Fibroblast of lung (primary cell): Measurements from ENCODE around the gene ADD2. TPM values are rescaled to one million over a fixed set of nuclear protein-coding genes. Genes with fewer than 3 reads are reported as not detected.

Experiments
- DNase-seq, 2 donors: peaks; one replicate each; pipeline versions ENCODE4 v3.0.0 to v3.0.0-alpha.2; 2010; ENCODE audit warnings: low read depth in 2 of 2
- H2AFZ ChIP-seq: 2 replicates; pipeline ENCODE4 v1.5.1; 2012; ENCODE audit warnings: low read length, control low read depth, inconsistent platforms
- H3K27ac ChIP-seq: 2 replicates; pipeline ENCODE4 v1.5.1; 2011; ENCODE audit warnings: low read length, control low read depth; ENCODE audit not compliant: insufficient read depth
- H3K27me3 ChIP-seq: 2 replicates; pipeline ENCODE4 v1.5.1; 2011; ENCODE audit warnings: mild to moderate bottlenecking, low read length; ENCODE audit not compliant: control insufficient read depth, insufficient read depth
- H3K36me3 ChIP-seq: 2 replicates; pipeline ENCODE4 v1.5.1; 2011; ENCODE audit warnings: low read length; ENCODE audit not compliant: control insufficient read depth, insufficient read depth
- H3K4me1 ChIP-seq: 2 replicates; pipeline ENCODE4 v1.5.1; 2011; ENCODE audit warnings: low read length; ENCODE audit not compliant: control insufficient read depth, insufficient read depth; ENCODE audit errors: extremely low read depth
- H3K4me2 ChIP-seq: 2 replicates; pipeline ENCODE4 v1.5.1; 2011; ENCODE audit warnings: low read length, control low read depth; ENCODE audit not compliant: insufficient read depth; ENCODE audit errors: extremely low read depth
- H3K4me3 ChIP-seq, 4 experiments: fragments of 200-600 bp in 1 of 4; sonication (generic) in 1 of 4; replicated peaks in 1 of 4; 2 replicates each; pipeline ENCODE4 v1.5.1; 2011 to 2016; ENCODE audit warnings: low read length in 4 of 4, low read depth in 3 of 4, mild to moderate bottlenecking in 3 of 4, control low read depth in 2 of 4, inconsistent platforms in 1 of 4, mixed read lengths in 1 of 4; ENCODE audit not compliant: insufficient read depth in 1 of 4; ENCODE audit errors: control extremely low read depth in 1 of 4
- H3K79me2 ChIP-seq: 2 replicates; pipeline ENCODE4 v1.5.1; 2012; ENCODE audit warnings: mild to moderate bottlenecking, low read length, inconsistent platforms; ENCODE audit not compliant: control insufficient read depth, insufficient read depth
- H3K9ac ChIP-seq: 2 replicates; pipeline ENCODE4 v1.5.1; 2011; ENCODE audit warnings: mild to moderate bottlenecking, low read length, control low read depth; ENCODE audit not compliant: insufficient read depth
- H3K9me3 ChIP-seq: 2 replicates; pipeline ENCODE4 v1.5.1; 2012; ENCODE audit warnings: low read depth, low read length; ENCODE audit not compliant: control insufficient read depth, insufficient read depth
- H4K20me1 ChIP-seq: 2 replicates; pipeline ENCODE4 v1.5.1; 2011; ENCODE audit warnings: low read length; ENCODE audit not compliant: control insufficient read depth, insufficient read depth; ENCODE audit errors: extremely low read depth
- EZH2 ChIP-seq: IDR thresholded peaks from 2 replicates; pipeline ENCODE4 v1.5.1; 2012; ENCODE audit warnings: low read length, control low read depth, mild to moderate bottlenecking; ENCODE audit errors: missing control alignments
- polyA plus RNA-seq, 2 donors: library from polyadenylated mRNA; depleted of rRNA in 1 of 2; stranded (reverse) in 1 of 2; unstranded in 1 of 2; fragments of >200 nt; gene quantifications; 2 replicates each; pipeline ENCODE4 v1.2.1, GENCODE V29; 2011 to 2012; ENCODE audit warnings: missing spikeins in 1 of 2
- total RNA-seq: library from RNA; depleted of rRNA; stranded (reverse); fragments of >200 nt; gene quantifications from 2 replicates; pipeline ENCODE4 v1.2.1, GENCODE V29; 2014
- TF ChIP-seq, protein P1 (sequence below), 2 donors: IDR thresholded peaks in 1 of 2; conservative IDR thresholded peaks in 1 of 2; 1 replicate in 1 of 2; 2 replicates in 1 of 2; pipeline ENCODE4 v1.5.1; 2011 to 2012; ENCODE audit warnings: low read length in 2 of 2, control low read depth in 1 of 2, inconsistent platforms in 1 of 2, low read depth in 1 of 2, mild to moderate bottlenecking in 1 of 2

The ADD2 gene
- total and polyA plus RNA-seq, 2 donors (not counting 1 experiment from before 2014, with no cell fraction given) = 0.22 to 2.5 TPM

DNA sequence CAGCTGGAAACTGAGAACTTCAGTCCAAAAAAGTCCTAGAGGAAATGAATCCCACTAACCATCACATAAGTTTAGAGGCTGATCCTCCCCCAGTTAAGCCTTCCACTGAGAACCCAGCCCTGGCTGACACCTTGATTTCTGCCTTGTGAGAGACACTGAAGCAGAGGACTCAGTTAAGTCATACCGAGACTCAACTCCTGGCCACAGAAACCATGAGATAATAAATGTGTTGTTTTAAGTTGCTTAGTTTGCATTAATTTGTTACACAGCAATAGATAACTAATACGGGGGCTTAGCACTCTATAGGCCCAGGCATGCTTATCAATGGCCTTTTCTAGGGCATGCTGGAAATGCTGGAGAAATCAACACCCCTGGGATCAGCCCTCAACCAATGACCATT lies 3.4 kb upstream of the ADD2 start:
- no peak overlapping the region for H3K27ac ChIP-seq
- H4K20me1 ChIP-seq = no peaks in the 10 kb centered on the region
- no peak overlapping the region for H3K9ac ChIP-seq
- no peaks in the 10 kb centered on the region for H3K4me1 ChIP-seq
- no peaks in the 10 kb centered on the region for H3K36me3 ChIP-seq
- no peaks in the 10 kb centered on the region for H3K79me2 ChIP-seq
- peaks cover 28% of the 10 kb centered on the region for H3K27me3 ChIP-seq
- no peak overlapping the region for H2AFZ ChIP-seq
- no peak overlapping the region for H3K4me3 ChIP-seq
- TF ChIP-seq, protein P1, sequence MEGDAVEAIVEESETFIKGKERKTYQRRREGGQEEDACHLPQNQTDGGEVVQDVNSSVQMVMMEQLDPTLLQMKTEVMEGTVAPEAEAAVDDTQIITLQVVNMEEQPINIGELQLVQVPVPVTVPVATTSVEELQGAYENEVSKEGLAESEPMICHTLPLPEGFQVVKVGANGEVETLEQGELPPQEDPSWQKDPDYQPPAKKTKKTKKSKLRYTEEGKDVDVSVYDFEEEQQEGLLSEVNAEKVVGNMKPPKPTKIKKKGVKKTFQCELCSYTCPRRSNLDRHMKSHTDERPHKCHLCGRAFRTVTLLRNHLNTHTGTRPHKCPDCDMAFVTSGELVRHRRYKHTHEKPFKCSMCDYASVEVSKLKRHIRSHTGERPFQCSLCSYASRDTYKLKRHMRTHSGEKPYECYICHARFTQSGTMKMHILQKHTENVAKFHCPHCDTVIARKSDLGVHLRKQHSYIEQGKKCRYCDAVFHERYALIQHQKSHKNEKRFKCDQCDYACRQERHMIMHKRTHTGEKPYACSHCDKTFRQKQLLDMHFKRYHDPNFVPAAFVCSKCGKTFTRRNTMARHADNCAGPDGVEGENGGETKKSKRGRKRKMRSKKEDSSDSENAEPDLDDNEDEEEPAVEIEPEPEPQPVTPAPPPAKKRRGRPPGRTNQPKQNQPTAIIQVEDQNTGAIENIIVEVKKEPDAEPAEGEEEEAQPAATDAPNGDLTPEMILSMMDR (conservative IDR thresholded peaks at IDR 0.05 in 1 of 2, IDR thresholded peaks at IDR 0.05 in 1 of 2; ENCODE audit: low read depth in 1 of 2, low read length in 2 of 2) = no peak
- no peak for TF ChIP-seq EZH2
- H3K4me2 ChIP-seq = no peak overlapping the region
- no peaks in the 10 kb centered on the region for H3K9me3 ChIP-seq
- DNase-seq = no peak

DNA sequence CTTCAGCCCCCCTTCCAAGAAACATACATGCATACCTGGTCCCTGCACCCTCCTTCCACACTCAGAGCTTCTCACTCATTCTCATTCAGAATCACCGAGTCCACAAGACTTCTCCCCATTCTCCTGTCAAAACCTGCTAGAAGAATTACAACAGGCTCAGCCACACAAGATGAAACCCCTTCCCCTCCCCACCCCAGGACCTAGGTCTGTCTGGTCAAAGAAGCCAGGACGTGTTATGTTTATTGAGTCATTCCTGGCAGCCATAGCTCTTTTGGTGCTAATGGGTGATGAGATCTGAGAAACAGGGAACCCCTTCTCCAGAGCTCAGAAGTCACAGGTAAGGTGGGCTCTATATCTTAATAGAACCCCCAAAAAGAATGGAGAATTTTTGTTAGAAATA lies 1.4 kb upstream of the ADD2 start:
- TF ChIP-seq EZH2 = no peak
- H3K27ac ChIP-seq = no peak overlapping the region
- no peak overlapping the region for H3K4me2 ChIP-seq
- no peaks in the 10 kb centered on the region for H3K9me3 ChIP-seq
- H3K79me2 ChIP-seq = no peaks in the 10 kb centered on the region
- no peak overlapping the region for H3K4me3 ChIP-seq
- DNase-seq = no peak
- H3K27me3 ChIP-seq = peaks cover 36% of the 10 kb centered on the region
- H3K36me3 ChIP-seq = no peaks in the 10 kb centered on the region
- no peak overlapping the region for H2AFZ ChIP-seq
- H4K20me1 ChIP-seq = no peaks in the 10 kb centered on the region
- no peak overlapping the region for H3K9ac ChIP-seq
- H3K4me1 ChIP-seq = no peaks in the 10 kb centered on the region

DNA sequence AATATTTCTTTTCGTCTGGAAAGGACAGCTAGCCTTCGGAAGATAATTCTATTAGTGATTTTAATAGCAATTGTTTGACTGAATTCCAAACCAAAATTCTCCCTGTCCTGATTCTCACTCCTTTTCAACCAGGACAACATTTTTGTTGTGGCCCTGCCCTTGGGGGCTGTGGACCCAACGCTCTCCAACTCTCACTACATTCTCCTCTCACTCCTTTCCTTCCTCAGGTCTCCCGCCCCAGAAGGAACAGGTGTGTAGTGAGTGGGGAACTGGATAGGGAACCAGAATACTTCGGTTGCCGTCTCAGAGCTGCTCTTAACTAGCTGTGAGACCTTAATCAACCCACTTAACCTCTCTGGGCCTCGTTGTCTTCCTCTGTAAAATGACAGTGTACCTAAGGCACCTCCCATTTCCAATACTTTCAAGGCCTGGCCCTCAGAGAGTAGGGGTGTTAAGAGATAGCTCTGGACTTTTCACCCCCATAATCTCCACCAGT lies 638 bp upstream of the ADD2 start:
- Histone ChIP-seq H3K9me3 (no peaks in the 10 kb centered on the region), H3K27me3 (peaks cover 34% of the 10 kb centered on the region), H3K36me3 (no peaks in the 10 kb centered on the region), H3K27ac (no peak overlapping the region), H3K9ac (no peak overlapping the region), H4K20me1 (no peaks in the 10 kb centered on the region), H3K79me2 (no peaks in the 10 kb centered on the region), H2AFZ (no peak overlapping the region), H3K4me1 (no peaks in the 10 kb centered on the region), H3K4me3 (no peak overlapping the region), H3K4me2 (no peak overlapping the region)
- no peak for TF ChIP-seq EZH2
- TF ChIP-seq, protein P1 (conservative IDR thresholded peaks at IDR 0.05 in 1 of 2, IDR thresholded peaks at IDR 0.05 in 1 of 2; ENCODE audit: low read depth in 1 of 2, low read length in 2 of 2) = no peak
- no peak for DNase-seq
